Esophagus squamous epithelium (tissue), 4 donors: ENCODE results near the gene EID3.

ENCODE experiments used
- CTCF ChIP-seq, 6 experiments: fragments of 450-650 bp in 4 of 6; fragments of 200-600 bp in 2 of 6; sonication (generic) in 2 of 6; IDR thresholded peaks; one replicate each; pipeline ENCODE4 v1.5.1; 2016 to 2019; ENCODE audit warnings: antibody characterized with exemption in 6 of 6, mild to moderate bottlenecking in 4 of 6, moderate library complexity in 4 of 6
- POLR2A ChIP-seq, 4 donors: fragments of 450-650 bp; IDR thresholded peaks; one replicate each; pipeline ENCODE4 v1.6.1; 2017; ENCODE audit warnings: antibody characterized with exemption in 4 of 4, mild to moderate bottlenecking in 4 of 4, moderate library complexity in 3 of 4

- no peak for TF ChIP-seq CTCF (IDR thresholded peaks at IDR 0.05)
- TF ChIP-seq POLR2A (IDR thresholded peaks at IDR 0.05): no peak
Observed at GRCh38 chr12:104274811-104275210, 28.7 kb upstream of the EID3 start.
